SH-SY5Y (cell line): ENCODE measurements around the gene PAQR3.

Experiments used
- GATA2 ChIP-seq: IDR thresholded peaks from 2 replicates; pipeline ENCODE4 v1.6.1; 2011; ENCODE audit warnings: mild to moderate bottlenecking, low read depth, low read length
- GATA3 ChIP-seq: IDR thresholded peaks from 2 replicates; pipeline ENCODE4 v1.6.1; 2011; ENCODE audit warnings: low read depth, mild to moderate bottlenecking, low read length, moderate library complexity

DNA sequence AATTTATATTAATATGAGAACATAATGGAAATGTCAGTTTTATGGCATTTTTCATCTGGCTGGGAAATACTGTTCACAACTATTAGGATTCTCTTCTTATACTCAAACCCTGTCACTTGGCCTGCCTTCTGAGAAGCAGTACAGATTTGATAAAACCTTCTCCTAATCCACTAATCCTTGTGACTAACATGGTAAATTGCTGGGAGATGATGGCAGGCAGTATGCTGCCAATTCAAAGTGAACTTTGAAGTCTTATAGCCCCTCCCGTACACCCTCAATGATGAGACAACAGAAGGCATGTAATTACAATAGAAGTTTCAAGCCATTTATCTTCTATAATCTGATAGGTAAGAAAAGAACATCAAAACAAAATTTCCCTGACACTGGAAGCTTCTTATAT is 36.9 kb downstream of the PAQR3 start:
- no peak for TF ChIP-seq GATA3
- no peak for TF ChIP-seq GATA2
